ENCODE measurements around the gene MTUS2.

DNA sequence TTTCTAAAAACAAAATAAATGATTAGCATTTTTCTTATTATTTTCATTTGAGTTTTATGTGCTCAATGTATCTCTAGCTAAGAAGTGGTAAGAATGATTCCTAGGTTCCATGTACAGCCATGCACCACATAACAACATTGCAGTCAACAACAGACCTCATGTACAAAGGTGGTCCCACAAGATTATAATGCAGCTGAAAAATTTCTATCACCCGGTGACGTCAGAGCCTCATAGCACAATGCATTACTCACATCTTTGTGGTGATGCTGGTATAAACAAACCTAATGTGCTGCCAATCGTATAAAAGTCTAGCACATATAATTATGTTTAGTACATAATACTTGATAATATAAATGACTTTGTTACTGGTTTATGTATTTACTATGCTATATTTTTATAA, 654.9 kb downstream of the MTUS2 start:
- no peak for TF ChIP-seq YY1 (IDR thresholded peaks at IDR 0.05; ENCODE audit: insufficient read depth, insufficient read length)
- TF ChIP-seq ZNF274 (IDR thresholded peaks at IDR 0.05; ENCODE audit: low read depth, low read length): no peak
